Activated naive CD8-positive, alpha-beta T cell treated with anti-CD3 and anti-CD28 coated beads, Interleukin-2, amount 50 U/mL, for 24 hours (primary cell): ENCODE data around the gene NQO2.
"Not testable (repeated sequence)": the region's sequence is repeated elsewhere in the genome, so short reads cannot be mapped to it uniquely, and the experiment has no call there.

Experiments used
- ATAC-seq: fragments of 150-1000 bp; cut with Tn5 transposase; one replicate; pipeline ENCODE4 v1.10.0; 2021
- DNase-seq: peaks from one replicate; pipeline ENCODE4 v3.0.0; 2021
- H3K27ac Mint-ChIP-seq: one replicate; pipeline ENCODE4 v1.8.0; 2021; ENCODE audit warnings: mild to moderate bottlenecking, mixed read lengths
- H3K27me3 Mint-ChIP-seq: one replicate; pipeline ENCODE4 v1.8.0; 2021; ENCODE audit warnings: mixed read lengths
- H3K36me3 Mint-ChIP-seq: one replicate; pipeline ENCODE4 v1.8.0; 2021; ENCODE audit warnings: low read depth, mixed read lengths
- H3K4me1 Mint-ChIP-seq: one replicate; pipeline ENCODE4 v1.8.0; 2021; ENCODE audit warnings: mixed read lengths
- H3K4me3 Mint-ChIP-seq: one replicate; pipeline ENCODE4 v1.8.0; 2021; ENCODE audit warnings: mild to moderate bottlenecking, moderate library complexity, mixed read lengths
- H3K9me3 Mint-ChIP-seq: one replicate; pipeline ENCODE4 v1.8.0; 2021; ENCODE audit warnings: mixed read lengths

Gene NQO2

DNA sequence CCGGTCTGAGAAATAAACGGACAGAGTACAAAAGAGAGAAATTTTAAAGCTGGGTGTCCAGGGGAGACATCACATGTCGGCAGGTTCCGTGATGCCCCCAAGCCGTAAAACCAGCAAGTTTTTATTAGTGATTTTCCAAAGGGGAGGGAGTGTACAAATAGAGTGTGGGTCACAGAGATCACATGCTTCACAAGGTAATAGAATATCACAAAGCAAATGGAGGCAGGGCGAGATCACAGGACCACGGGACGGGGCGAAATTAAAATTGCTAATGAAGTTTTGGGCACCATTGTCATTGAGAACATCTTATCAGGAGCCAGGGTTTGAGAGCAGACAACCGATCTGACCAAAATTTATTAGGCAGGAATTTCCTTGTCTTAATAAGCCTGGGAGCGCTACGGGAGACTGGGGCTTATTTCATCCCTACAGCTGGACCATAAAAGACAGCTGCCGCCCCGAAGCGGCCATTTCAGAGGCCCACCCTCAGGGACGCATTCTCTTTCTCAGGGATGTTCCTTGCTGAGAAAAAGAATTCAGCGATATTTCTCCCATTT is 9.1 kb downstream of the NQO2 start:
- Mint-ChIP-seq H3K9me3 (peaks cover 25% of the 10 kb centered on the region), H3K36me3 (peaks cover 80% of the 10 kb centered on the region)
- DNase-seq, H3K4me3 Mint-ChIP-seq, H3K27me3 Mint-ChIP-seq, H3K4me1 Mint-ChIP-seq, ATAC-seq, H3K27ac Mint-ChIP-seq: not testable (repeated sequence)

DNA sequence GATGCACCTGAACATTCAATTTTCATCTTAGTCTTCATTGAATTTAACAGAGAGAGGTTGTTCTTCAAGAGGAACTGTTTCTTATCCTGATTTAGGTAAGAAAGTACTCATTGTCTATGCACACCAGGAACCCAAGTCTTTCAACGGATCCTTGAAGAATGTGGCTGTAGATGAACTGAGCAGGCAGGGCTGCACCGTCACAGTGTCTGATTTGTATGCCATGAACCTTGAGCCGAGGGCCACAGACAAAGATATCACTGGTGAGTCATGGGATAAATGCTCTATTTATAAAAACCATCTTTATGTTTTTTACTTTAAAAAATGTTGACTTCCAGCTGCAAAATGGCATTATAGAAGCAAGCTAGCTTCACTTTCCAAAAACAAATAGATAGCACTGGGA is 10.2 kb downstream of the NQO2 start:
- no peak overlapping the region for H3K27ac Mint-ChIP-seq
- no peaks in the 10 kb centered on the region for H3K27me3 Mint-ChIP-seq
- H3K9me3 Mint-ChIP-seq: peaks cover 25% of the 10 kb centered on the region
- H3K36me3 Mint-ChIP-seq: peaks cover 78% of the 10 kb centered on the region
- H3K4me1 Mint-ChIP-seq: peaks cover 3% of the 10 kb centered on the region
- DNase-seq (no peak), ATAC-seq (no peak)
- no peak overlapping the region for H3K4me3 Mint-ChIP-seq

DNA sequence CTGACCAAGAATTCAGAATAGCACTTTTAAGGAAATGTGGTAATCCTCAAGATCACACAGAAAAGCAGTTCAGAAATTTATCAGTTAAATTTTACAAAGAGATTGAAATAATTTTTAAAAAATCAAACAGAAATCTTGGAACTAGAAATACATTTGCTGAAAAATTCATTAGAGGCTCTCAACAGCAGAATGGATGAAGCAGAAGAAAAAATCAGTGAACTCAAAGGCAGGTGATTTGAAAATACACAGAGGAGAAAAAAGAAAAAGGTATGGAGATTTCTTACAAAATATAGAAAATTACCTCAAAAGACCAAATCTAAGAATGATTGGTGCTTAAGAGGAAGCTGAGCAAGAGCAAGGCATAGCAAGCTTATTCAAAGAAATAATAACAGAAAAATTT is 11.5 kb downstream of the NQO2 start:
- Mint-ChIP-seq H3K4me3 (no peak overlapping the region), H3K27ac (no peak overlapping the region), H3K9me3 (peaks cover 25% of the 10 kb centered on the region), H3K4me1 (peaks cover 3% of the 10 kb centered on the region), H3K36me3 (peaks cover 71% of the 10 kb centered on the region), H3K27me3 (no peaks in the 10 kb centered on the region)
- DNase-seq (no peak), ATAC-seq (no peak)

DNA sequence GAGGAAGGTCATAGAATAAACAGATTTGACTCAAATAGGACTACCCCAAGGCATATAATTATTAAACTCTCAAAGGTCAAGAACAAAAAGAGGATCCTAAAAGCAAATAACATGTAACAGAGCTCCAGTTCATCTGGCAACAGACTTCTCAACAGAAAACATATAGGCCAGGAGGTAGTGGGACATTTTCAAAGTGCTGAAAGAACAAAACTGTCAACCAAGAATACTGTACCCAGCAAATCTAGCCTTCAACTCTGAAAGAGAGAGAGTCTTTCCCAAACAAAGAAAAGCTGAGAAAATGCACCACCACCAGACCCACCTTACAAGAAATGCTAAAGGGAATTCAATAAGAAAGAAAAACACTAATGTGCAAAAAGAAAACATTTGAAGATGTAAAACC is 11.9 kb downstream of the NQO2 start:
- H3K27ac Mint-ChIP-seq: no peak overlapping the region
- no peak overlapping the region for H3K4me3 Mint-ChIP-seq
- H3K4me1 Mint-ChIP-seq: peaks cover 3% of the 10 kb centered on the region
- H3K9me3 Mint-ChIP-seq: peaks cover 25% of the 10 kb centered on the region
- H3K36me3 Mint-ChIP-seq: peaks cover 69% of the 10 kb centered on the region
- no peak for DNase-seq
- H3K27me3 Mint-ChIP-seq: no peaks in the 10 kb centered on the region
- ATAC-seq: no peak

DNA sequence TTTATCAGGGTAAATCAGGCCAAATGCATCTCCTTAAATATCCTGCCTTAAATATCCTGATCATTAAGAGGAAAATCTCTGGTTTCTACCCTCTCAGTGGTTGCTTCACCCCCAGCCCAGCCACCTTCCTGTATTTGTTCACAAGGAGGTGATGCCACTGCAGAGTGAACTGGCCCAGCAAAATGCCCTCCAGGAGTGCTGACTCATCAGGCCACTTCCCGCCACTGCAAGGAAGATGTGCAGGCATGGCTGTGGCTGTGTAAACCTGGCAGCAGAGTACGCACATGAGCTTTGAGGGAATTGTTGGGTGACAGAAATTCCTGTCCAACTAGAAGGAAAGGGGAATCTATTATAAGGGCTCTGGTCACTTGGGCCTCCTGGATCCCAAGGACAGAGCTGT is 13.8 kb downstream of the NQO2 start:
- Mint-ChIP-seq H3K27ac (no peak overlapping the region), H3K36me3 (peaks cover 57% of the 10 kb centered on the region), H3K27me3 (no peaks in the 10 kb centered on the region), H3K4me3 (no peak overlapping the region), H3K4me1 (peaks cover 3% of the 10 kb centered on the region), H3K9me3 (peaks cover 25% of the 10 kb centered on the region)
- no peak for DNase-seq
- no peak for ATAC-seq

DNA sequence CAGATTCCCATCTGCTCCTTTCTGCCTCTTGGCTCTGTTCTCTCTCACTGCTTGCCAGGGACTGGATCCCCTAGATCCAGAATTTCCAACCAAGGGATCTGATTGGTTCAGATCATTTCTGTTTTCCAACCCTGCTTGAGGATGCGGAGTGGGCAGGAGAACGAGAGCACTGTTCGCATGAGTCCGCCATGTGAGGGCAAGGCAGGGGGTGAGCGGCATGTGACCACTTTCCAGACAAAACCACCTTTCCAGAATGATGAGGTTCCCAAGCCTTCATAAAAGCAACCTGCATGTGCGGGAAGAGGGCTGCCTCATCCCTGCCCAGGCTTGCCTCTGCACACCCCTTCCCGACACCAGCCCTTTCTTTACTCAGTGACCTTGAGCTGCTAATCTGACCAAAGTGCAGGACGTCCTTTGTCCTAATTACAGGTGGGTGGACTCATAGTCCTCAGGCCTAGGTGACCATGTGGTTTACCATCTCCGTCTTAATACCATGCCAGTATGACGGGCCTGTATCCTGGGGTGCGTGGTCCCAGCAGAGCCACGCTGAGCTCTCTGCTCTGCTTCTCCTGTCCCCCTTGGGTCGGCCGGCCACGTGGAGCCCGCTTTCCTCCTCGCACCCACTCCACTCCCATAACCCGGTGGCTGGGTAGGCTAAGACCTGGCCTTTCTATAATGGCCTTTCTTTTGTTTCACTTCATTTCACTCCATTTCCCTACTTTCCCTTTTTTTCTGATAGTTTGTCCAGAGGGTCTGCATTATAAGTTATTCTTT is 14.4 kb downstream of the NQO2 start:
- Mint-ChIP-seq H3K9me3 (peaks cover 25% of the 10 kb centered on the region), H3K27me3 (no peaks in the 10 kb centered on the region), H3K27ac (no peak overlapping the region), H3K4me3 (no peak overlapping the region), H3K4me1 (peaks cover 3% of the 10 kb centered on the region), H3K36me3 (peaks cover 53% of the 10 kb centered on the region)
- DNase-seq (no peak), ATAC-seq (no peak)

DNA sequence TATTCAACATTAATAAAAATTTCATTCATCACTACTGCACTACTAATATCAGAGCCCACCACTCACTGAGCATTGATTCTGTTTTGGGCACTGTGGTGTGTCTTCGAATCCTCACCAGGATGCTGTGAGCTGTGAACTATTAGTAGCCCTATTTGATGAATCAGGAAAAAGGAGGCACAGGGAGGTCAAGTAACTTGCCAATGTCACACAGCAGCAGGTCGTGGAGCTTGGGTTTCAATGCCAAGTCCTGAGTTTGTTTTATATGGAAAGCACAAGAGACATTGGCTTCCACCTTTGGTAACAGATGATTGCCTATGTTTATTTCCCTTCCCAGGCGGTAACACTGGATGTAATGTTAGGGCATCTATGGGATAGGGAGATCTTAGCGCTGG is 15.0 kb downstream of the NQO2 start:
- no peak for ATAC-seq
- no peak for DNase-seq
- Mint-ChIP-seq H3K27me3 (no peaks in the 10 kb centered on the region), H3K36me3 (peaks cover 49% of the 10 kb centered on the region), H3K27ac (no peak overlapping the region), H3K9me3 (peaks cover 25% of the 10 kb centered on the region), H3K4me3 (no peak overlapping the region), H3K4me1 (peaks cover 3% of the 10 kb centered on the region)

DNA sequence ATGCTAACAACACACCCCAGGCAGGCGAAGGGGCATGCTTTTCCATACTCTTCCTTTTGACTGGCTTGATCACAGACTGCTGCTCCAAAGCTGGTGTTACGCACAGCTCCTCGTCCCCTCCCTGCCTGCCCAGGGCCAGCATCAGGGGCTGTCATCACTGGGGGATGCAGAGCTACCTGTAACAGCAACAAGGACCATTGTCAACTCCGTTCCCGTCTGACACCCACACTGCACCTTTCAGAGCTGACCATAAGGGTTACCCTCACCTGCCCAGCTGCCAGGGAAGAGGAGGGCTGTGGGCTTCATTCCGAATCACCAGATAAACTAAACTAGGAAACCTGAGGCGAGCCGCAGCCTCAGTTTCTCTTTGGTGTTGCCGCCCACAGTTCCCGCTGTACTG is 15.4 kb downstream of the NQO2 start:
- H3K4me3 Mint-ChIP-seq: no peak overlapping the region
- peaks cover 3% of the 10 kb centered on the region for H3K4me1 Mint-ChIP-seq
- H3K27me3 Mint-ChIP-seq: no peaks in the 10 kb centered on the region
- H3K36me3 Mint-ChIP-seq: peaks cover 48% of the 10 kb centered on the region
- DNase-seq (no peak), ATAC-seq (no peak)
- peaks cover 23% of the 10 kb centered on the region for H3K9me3 Mint-ChIP-seq
- no peak overlapping the region for H3K27ac Mint-ChIP-seq

DNA sequence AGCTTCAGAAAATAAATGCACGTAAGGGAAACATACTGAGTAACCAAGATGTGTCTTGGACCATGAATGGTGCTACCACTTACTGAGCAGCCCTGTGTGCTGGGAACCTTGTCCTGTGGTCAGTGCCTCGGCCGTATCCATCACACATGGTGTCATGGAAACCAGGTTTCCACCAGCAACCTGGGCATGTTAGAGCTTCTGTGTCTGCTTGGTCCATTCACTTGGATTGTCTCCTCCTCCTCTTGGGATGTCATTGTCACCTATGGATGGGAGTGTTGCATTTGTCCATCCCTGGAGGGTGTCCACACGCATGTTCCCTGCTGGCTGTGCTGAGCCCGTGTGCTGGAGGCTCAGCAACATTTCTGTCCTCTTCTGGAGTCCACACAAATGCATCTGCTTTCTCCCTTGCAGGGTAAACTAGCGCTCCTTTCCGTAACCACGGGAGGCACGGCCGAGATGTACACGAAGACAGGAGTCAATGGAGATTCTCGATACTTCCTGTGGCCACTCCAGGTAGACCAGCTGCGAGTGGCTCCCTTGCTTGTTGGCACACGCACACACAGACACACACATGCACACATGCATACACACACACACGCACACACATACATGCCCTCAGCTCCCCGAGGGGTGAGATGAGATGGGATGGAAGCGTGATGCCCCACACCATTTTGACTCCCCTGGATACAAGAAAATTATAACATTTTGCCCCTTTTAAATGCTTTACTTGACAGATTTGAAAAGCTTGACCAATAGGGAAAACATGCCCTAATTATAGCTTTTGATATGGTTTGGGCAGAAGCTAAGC is 17.0 kb downstream of the NQO2 start:
- ATAC-seq: no peak

DNA sequence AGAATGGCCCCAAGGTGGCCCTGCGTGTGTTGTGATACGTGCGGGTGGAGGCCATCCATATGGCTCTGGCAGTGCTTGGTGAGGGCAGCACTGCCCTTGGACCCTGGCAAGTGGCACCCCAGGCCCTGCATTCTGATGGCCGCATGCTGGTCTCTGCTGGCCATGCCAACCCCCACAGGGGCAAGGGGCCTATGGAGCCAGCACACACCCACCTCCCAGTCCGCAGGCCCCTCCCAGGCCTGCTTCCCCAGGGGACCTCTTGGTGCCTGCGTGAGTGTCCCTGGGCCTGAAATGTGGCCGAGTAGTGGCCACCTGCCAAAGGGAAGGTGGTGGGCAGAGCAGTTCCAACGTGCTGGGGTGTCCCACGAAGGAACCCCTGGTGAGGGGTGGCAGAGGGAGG is 17.6 kb downstream of the NQO2 start:
- H3K36me3 Mint-ChIP-seq: peaks cover 36% of the 10 kb centered on the region
- DNase-seq (no peak), ATAC-seq (no peak)
- no peak overlapping the region for H3K27ac Mint-ChIP-seq
- no peaks in the 10 kb centered on the region for H3K27me3 Mint-ChIP-seq
- peaks cover 3% of the 10 kb centered on the region for H3K9me3 Mint-ChIP-seq
- no peak overlapping the region for H3K4me3 Mint-ChIP-seq
- H3K4me1 Mint-ChIP-seq: peaks cover 6% of the 10 kb centered on the region

More for the DNA sequence above, 17.0 kb downstream of the NQO2 start:
- no peaks in the 10 kb centered on the region for H3K27me3 Mint-ChIP-seq
- no peak for DNase-seq
- peaks cover 3% of the 10 kb centered on the region for H3K4me1 Mint-ChIP-seq
- H3K4me3 Mint-ChIP-seq: no peak overlapping the region
- H3K27ac Mint-ChIP-seq: no peak overlapping the region
- H3K9me3 Mint-ChIP-seq: peaks cover 9% of the 10 kb centered on the region
- peaks cover 39% of the 10 kb centered on the region for H3K36me3 Mint-ChIP-seq

DNA sequence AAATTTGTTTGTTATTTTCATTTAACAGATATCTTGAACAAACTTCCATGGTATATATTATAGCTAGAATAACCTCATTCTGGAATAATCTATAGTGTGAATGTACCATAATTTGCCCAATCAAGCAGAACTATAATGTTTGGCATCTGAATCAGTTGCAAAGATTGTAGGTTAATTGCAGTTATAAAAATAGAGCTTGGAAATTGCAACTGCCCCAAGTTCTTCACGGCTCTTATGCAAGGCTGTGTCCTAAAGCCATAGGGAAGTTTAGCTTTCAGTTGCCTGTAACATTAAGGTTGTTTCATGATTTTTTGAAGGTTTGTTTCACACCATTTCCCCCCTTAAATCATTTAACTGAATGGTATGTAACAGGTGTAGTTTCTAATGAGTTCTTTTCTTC is 19.4 kb downstream of the NQO2 start:
- peaks cover 31% of the 10 kb centered on the region for H3K36me3 Mint-ChIP-seq

DNA sequence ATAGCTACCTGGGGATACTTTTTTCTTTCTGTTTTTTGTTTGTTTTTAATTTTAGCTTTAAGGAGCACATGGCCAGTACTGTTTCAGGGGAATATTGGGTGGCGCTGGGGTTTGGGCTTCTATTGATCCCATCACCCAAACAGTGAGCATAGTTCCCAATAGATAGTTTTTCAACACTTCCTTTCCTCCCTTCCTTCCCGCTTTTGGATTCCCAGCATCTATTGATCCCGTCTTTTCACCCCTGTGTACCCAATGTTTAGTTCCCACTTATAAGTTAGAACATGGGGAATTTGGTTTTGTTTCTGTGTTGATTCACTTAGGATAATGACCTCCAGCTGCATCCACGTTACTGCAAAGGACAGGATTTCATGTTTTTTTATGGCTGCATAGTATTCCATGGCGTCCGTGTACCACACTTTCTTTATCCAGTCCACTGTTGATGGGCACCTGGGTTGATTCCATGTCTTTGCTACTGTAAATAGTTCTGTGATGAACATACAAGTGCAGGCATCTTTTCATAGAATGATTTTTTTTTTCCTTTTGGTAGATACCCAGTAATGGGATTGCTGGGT is 20.1 kb downstream of the NQO2 start:
- Mint-ChIP-seq H3K9me3 (no peaks in the 10 kb centered on the region), H3K36me3 (peaks cover 27% of the 10 kb centered on the region), H3K27ac (peak overlapping the region; percentile 5), H3K27me3 (no peaks in the 10 kb centered on the region), H3K4me1 (peaks cover 26% of the 10 kb centered on the region), H3K4me3 (no peak overlapping the region)
- ATAC-seq (no peak), DNase-seq (no peak)

More for the DNA sequence above, 19.4 kb downstream of the NQO2 start:
- Mint-ChIP-seq H3K9me3 (no peaks in the 10 kb centered on the region), H3K27ac (no peak overlapping the region), H3K4me1 (peaks cover 18% of the 10 kb centered on the region), H3K4me3 (no peak overlapping the region), H3K27me3 (no peaks in the 10 kb centered on the region)
- ATAC-seq (no peak), DNase-seq (no peak)

DNA sequence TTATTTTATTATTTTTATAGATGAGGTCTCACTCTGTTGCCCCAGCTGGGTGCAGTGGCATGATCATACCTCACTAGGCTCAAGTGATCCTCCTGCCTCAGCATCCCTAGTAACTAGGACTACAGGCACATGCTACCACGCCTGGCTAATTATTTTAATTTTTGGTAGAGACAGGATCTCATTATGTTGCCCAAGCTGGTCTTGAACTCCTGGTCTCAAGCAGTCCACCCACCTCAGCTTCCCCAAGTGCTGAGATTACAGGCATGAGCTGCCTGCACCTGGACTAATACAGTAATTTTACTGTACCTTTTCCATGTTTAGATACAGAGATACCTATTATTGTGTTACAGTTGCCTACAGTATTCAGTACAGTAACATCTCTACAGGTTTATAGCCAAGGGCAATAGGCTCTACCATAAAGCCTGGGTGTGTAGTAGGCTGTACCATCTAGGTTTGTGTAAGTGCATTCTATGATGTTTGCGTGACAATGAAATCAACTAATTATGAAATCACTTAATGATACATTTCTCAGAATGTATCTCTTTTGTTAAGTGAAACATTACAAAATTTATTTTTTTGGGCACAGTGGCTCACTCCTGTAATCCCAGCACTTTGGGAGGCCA is 21.4 kb downstream of the NQO2 start:
- H3K4me3 Mint-ChIP-seq, ATAC-seq, H3K9me3 Mint-ChIP-seq, DNase-seq, H3K27ac Mint-ChIP-seq, H3K27me3 Mint-ChIP-seq: not testable (repeated sequence)
- H3K4me1 Mint-ChIP-seq: peaks cover 39% of the 10 kb centered on the region
- peaks cover 27% of the 10 kb centered on the region for H3K36me3 Mint-ChIP-seq
